A549 (cell line): ENCODE data around the gene HES3. TPM values are rescaled to one million over a fixed set of nuclear protein-coding genes. Genes with fewer than 3 reads are reported as not detected.

Experiments used
- ATAC-seq, 2 experiments: fragments of 200-7000 bp in 1 of 2; fragments of >200 bp in 1 of 2; cut with Nextera tagmentation in 1 of 2; cut with Tn5 transposase in 1 of 2; 3 replicates each; pipeline versions ENCODE4 v1.8.0 to v1.9.1; 2018 to 2020; ENCODE audit warnings: mild to moderate bottlenecking in 1 of 2, moderate library complexity in 1 of 2
- CTCF ChIA-PET: fragments of 300-600 bp; sonication (Branson Sonifier 250); formaldehyde crosslinking; extraction: SDS; loops from one replicate; lab custom pipeline; 2021; ENCODE audit warnings: antibody characterized with exemption, inconsistent platforms; lab: Yijun Ruan, JAX
- POLR2A ChIA-PET: fragments of 350-600 bp; formaldehyde crosslinking; extraction: SDS; loops from one replicate; lab custom pipeline; 2021; ENCODE audit warnings: antibody characterized with exemption, inconsistent platforms; lab: Yijun Ruan, JAX
- DNase-seq, 2 experiments: peaks; one replicate each; pipeline versions ENCODE4 v3.0.0 to v3.0.0-alpha.2; 2011 to 2016; ENCODE audit warnings: low read depth in 1 of 2, low spot score in 1 of 2
- FAIRE-seq: peaks from 2 replicates; lab custom pipeline; 2011; peaks lifted over from hg19 to GRCh38; lab: Jason Lieb, UNC
- H3K27ac ChIP-seq, 2 experiments: fragments of >200 bp; sonication (Bioruptor Twin); formaldehyde crosslinking; 3 replicates each; pipeline ENCODE4 v1.5.1; 2016 to 2017
- H3K4me1 ChIP-seq: fragments of >200 bp; sonication (Bioruptor Twin); formaldehyde crosslinking; 3 replicates; pipeline ENCODE4 v1.6.1; 2016
- H3K4me2 ChIP-seq: fragments of >200 bp; sonication (Bioruptor Twin); formaldehyde crosslinking; 3 replicates; pipeline ENCODE4 v1.6.1; 2016
- H3K4me3 ChIP-seq: fragments of >200 bp; sonication (Bioruptor Twin); formaldehyde crosslinking; 3 replicates; pipeline ENCODE4 v1.5.1; 2016
- H3K9me3 ChIP-seq: fragments of >200 bp; sonication (Bioruptor Twin); formaldehyde crosslinking; 3 replicates; pipeline ENCODE4 v1.6.1; 2016
- CBX2 ChIP-seq: fragments of 200-600 bp; sonication (generic); IDR thresholded peaks from 2 replicates; pipeline ENCODE4 v1.6.1; 2016; ENCODE audit warnings: low read depth, mild to moderate bottlenecking, borderline replicate concordance
- FOXS1 ChIP-seq: fragments of 250-450 bp; sonication (Bioruptor Pico); IDR thresholded peaks from 2 replicates; pipeline ENCODE4 v1.5.0; 2020; ENCODE audit warnings: mild to moderate bottlenecking, moderate library complexity
- GATA3 ChIP-seq: IDR thresholded peaks from 2 replicates; pipeline ENCODE4 v1.6.1; 2012; ENCODE audit warnings: borderline replicate concordance
- HDAC2 ChIP-seq: fragments of 200-600 bp; sonication (generic); IDR thresholded peaks from 2 replicates; pipeline ENCODE4 v1.6.1; 2016
- HOXB13 ChIP-seq: fragments of 250-450 bp; sonication (Bioruptor Pico); IDR thresholded peaks from 2 replicates; pipeline ENCODE4 v1.5.0; 2020; ENCODE audit warnings: low read depth, mild to moderate bottlenecking, moderate library complexity
- JUN ChIP-seq, 2 experiments: fragments of >200 bp; sonication (Bioruptor Twin); formaldehyde crosslinking; IDR thresholded peaks; 2 replicates in 1 of 2; 3 replicates in 1 of 2; pipeline ENCODE4 v1.6.1; 2016 to 2017
- JUNB ChIP-seq: fragments of >200 bp; sonication (Bioruptor Twin); formaldehyde crosslinking; IDR thresholded peaks from 2 replicates; pipeline ENCODE4 v1.6.1; 2016
- KDM1A ChIP-seq: fragments of 200-600 bp; sonication (generic); IDR thresholded peaks from 2 replicates; pipeline ENCODE4 v1.6.1; 2016; ENCODE audit warnings: low read depth, mild to moderate bottlenecking
- KDM5A ChIP-seq: fragments of 200-600 bp; sonication (generic); IDR thresholded peaks from 2 replicates; pipeline ENCODE4 v1.6.1; 2016; ENCODE audit warnings: antibody characterized with exemption, mild to moderate bottlenecking
- MYC ChIP-seq: IDR thresholded peaks from 2 replicates; pipeline ENCODE4 v1.6.1; 2012; ENCODE audit warnings: mild to moderate bottlenecking, inconsistent platforms, low read length, improper control_type of control experiment, borderline replicate concordance
- NFE2L2 ChIP-seq: fragments of 150-350 bp; conservative IDR thresholded peaks from 2 replicates; pipeline ENCODE4 v1.6.1; 2014; ENCODE audit warnings: low read length
- NR3C1 ChIP-seq: fragments of >200 bp; sonication (Bioruptor Twin); formaldehyde crosslinking; IDR thresholded peaks from 3 replicates; pipeline ENCODE4 v1.6.1; 2017
- PBX3 ChIP-seq: IDR thresholded peaks from 2 replicates; pipeline ENCODE4 v1.6.1; 2012
- PHF8 ChIP-seq: fragments of 200-600 bp; sonication (generic); IDR thresholded peaks from 2 replicates; pipeline ENCODE4 v1.6.1; 2016; ENCODE audit warnings: low read depth, mild to moderate bottlenecking, antibody characterized with exemption, moderate library complexity, borderline replicate concordance
- POLR2A ChIP-seq: IDR thresholded peaks from 2 replicates; pipeline ENCODE4 v1.6.1; 2012; ENCODE audit warnings: mild to moderate bottlenecking, low read length
- RARB ChIP-seq: fragments of 250-450 bp; sonication (Bioruptor Pico); IDR thresholded peaks from 2 replicates; pipeline ENCODE4 v1.8.0; 2021; ENCODE audit warnings: mild to moderate bottlenecking, moderate library complexity
- RNF2 ChIP-seq: fragments of 200-600 bp; sonication (generic); IDR thresholded peaks from 2 replicates; pipeline ENCODE4 v1.6.1; 2016; ENCODE audit warnings: low read depth, mild to moderate bottlenecking, antibody characterized with exemption, moderate library complexity, borderline replicate concordance
- TFCP2L1 ChIP-seq: fragments of 250-450 bp; sonication (Bioruptor Pico); IDR thresholded peaks from 2 replicates; pipeline ENCODE4 v1.5.0; 2021; ENCODE audit warnings: mild to moderate bottlenecking
- TP53 ChIP-seq: fragments of 250-450 bp; sonication (Bioruptor Pico); IDR thresholded peaks from 2 replicates; pipeline ENCODE4 v1.5.0; 2021; ENCODE audit warnings: mild to moderate bottlenecking, moderate library complexity
- ZNF302 ChIP-seq: fragments of 250-450 bp; sonication (Bioruptor Pico); IDR thresholded peaks from 2 replicates; pipeline ENCODE4 v1.9.0; 2021; ENCODE audit warnings: inconsistent platforms, mild to moderate bottlenecking, moderate library complexity
- WGBS: methylation state at CpG from one replicate; pipeline ENCODE4 v1.1.6; 2017; ENCODE audit errors: missing lambda C conversion rate; 5-methylcytosine and 5-hydroxymethylcytosine counted together
- polyA plus RNA-seq, 4 experiments: library from polyadenylated mRNA; depleted of rRNA in 3 of 4; stranded (reverse); fragments of >200 nt; fragmentation: RNase III in 1 of 4; extraction: RNeasy Plus Mini Kit Qiagen cat#74134 plus additional on column Dnase treatment in 1 of 4; gene quantifications; 2 replicates in 3 of 4; 3 replicates in 1 of 4; pipeline ENCODE4 v1.2.3, GENCODE V29; 2011 to 2017
- TF ChIP-seq, protein P1 (sequence below): fragments of >200 bp; sonication (Bioruptor Twin); formaldehyde crosslinking; IDR thresholded peaks from 2 replicates; pipeline ENCODE4 v1.6.1; 2016
- TF ChIP-seq, protein P2 (sequence below): fragments of 150-350 bp; IDR thresholded peaks from 2 replicates; pipeline ENCODE4 v1.6.1; 2014; ENCODE audit warnings: low read depth, mild to moderate bottlenecking, low read length

Gene HES3
- polyA plus RNA-seq, 2 of the 4 experiments (the other 2 are of a cell fraction), result not detected

DNA sequence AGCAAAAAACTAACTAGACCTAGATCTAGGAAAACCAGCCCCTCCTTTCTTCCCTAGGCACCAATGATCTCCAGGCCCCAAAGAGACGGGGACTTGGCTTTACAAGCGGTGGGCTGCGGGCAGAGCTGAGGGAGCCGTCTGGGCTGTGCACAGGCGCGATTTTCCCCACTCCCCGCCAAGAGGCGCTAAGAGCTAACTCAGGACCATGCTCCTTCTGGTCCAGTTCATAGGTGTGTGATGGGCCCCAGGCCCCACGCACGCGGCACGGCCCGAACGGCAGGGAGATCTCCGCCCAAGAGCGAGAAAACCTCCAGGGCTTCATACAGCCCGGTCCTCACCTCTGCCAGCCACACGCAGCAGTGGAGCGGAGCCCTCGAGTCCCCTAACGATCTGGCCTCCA, 24.4 kb downstream of the HES3 start (continued):
- TF ChIP-seq, protein P1, sequence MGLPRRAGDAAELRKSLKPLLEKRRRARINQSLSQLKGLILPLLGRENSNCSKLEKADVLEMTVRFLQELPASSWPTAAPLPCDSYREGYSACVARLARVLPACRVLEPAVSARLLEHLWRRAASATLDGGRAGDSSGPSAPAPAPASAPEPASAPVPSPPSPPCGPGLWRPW, result no peak
- TF ChIP-seq MYC (no peak), GATA3 (no peak), NR3C1 (no peak)

- Histone ChIP-seq H3K4me2 (no peak overlapping the region), H3K27ac (no peak overlapping the region), H3K9me3 (no peaks in the 10 kb centered on the region), H3K4me3 (no peak overlapping the region), H3K4me1 (peaks cover 6% of the 10 kb centered on the region; the same call in 1 of the 3 replicates)
- 90% methylated on average over 10 of the region's 14 CpGs for WGBS
- TF ChIP-seq RARB (CRISPR knock-in tag) (no peak), POLR2A (no peak), PHF8 (no peak), FOXS1 (CRISPR knock-in tag) (no peak), NFE2L2 (no peak), KDM1A (no peak), HOXB13 (CRISPR knock-in tag) (no peak), HDAC2 (no peak), TP53 (CRISPR knock-in tag) (no peak), JUN (IDR thresholded peaks at IDR 0.05) (no peak), ZNF302 (no peak), PBX3 (no peak)
- no peak for FAIRE-seq
- CTCF ChIA-PET, result interaction anchor here (1.1 kb wide), 1 partner anchor 23 kb away, joined by 3 read pairs; no protein-coding TSS in a partner anchor
- no peak for DNase-seq
- POLR2A ChIA-PET, result no interaction called here
- ATAC-seq, result no peak
Measured at GRCh38 chr1:6269296-6269695, 25.3 kb downstream of the HES3 start.

- Histone ChIP-seq H3K4me2 (no peak overlapping the region), H3K4me1 (peaks cover 6% of the 10 kb centered on the region; the same call in 1 of the 3 replicates), H3K9me3 (no peaks in the 10 kb centered on the region)
- no peak for FAIRE-seq
- POLR2A ChIA-PET, result no interaction called here
- TF ChIP-seq KDM5A, result no peak
- TF ChIP-seq, protein P1, result no peak
- TF ChIP-seq ZNF302, result no peak
- TF ChIP-seq, protein P2, sequence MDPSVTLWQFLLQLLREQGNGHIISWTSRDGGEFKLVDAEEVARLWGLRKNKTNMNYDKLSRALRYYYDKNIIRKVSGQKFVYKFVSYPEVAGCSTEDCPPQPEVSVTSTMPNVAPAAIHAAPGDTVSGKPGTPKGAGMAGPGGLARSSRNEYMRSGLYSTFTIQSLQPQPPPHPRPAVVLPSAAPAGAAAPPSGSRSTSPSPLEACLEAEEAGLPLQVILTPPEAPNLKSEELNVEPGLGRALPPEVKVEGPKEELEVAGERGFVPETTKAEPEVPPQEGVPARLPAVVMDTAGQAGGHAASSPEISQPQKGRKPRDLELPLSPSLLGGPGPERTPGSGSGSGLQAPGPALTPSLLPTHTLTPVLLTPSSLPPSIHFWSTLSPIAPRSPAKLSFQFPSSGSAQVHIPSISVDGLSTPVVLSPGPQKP, result no peak
- TF ChIP-seq RARB (CRISPR knock-in tag), result no peak
- no peak for TF ChIP-seq TFCP2L1 (CRISPR knock-in tag)
- TF ChIP-seq POLR2A, result no peak
- TF ChIP-seq RNF2, result no peak
- TF ChIP-seq NR3C1, result no peak
- TF ChIP-seq JUNB, result no peak
- no peak for TF ChIP-seq CBX2
- TF ChIP-seq, all 56 proteins: peak for 0
- WGBS, result 62% methylated on average over 15 of the region's 22 CpGs
- no peak overlapping the region for H3K4me3 ChIP-seq
- CTCF ChIA-PET, result interaction anchor here (1.4 to 1.5 kb wide), 2 partner anchors 23 to 25 kb away, joined by 4 to 6 read pairs; no protein-coding TSS in a partner anchor
- DNase-seq (no peak), ATAC-seq (no peak)
- no peak overlapping the region for H3K27ac ChIP-seq
Measured at GRCh38 chr1:6269720-6270400, 25.9 kb downstream of the HES3 start.
